Stimulated activated CD8-positive, alpha-beta memory T cell treated with anti-CD3 and anti-CD28 coated beads, Interleukin-4, amount 100 ng/mL, for 48 hours (primary cell): ENCODE results near the gene TSFM.
"Not testable (repeated sequence)": the region's sequence is repeated elsewhere in the genome, so short reads cannot be mapped to it uniquely, and the experiment has no call there.

Source experiments
- DNase-seq: peaks from one replicate; pipeline ENCODE4 v3.0.0-alpha.2; 2020

Gene TSFM

GRCh38 chr12:57765003-57765697 is 17.4 kb upstream of the TSFM start:
- peak; percentile 74 for DNase-seq

DNA sequence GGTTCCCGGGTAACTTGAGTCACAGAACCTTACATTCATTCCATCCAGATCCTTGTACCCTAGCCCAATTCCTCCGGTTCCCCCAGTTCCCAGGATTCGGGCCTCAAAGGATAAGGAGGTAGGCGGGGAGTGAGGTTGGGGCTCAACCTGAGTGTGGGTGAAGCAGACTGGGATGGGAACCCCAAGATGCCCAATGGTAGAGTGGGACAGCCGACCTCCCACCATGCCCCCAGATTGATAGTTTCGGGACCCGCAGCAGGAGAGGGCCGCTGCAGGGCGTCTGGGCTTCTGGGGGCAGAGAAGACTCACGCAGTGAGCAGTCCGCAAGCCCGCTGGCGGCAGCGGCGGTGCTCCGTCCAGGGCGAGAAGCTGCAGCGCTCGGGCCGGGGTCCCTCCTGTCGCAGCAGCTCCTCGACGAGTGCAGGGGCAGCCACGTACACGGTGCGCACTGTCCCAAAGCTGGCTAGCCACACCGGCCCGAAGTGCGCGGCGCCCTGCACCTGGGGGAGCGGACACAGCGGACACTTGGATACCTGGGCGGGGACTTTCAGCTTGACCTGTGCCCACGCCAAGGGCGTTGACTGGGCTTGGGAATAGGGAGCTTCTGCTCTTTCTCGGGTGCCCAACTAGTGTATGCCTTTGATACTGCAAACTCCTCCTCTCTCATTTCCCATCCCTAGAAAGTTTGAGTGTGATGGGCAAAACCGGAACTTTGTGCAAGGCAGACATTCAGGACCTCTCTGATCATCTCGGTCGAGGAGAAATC is 16.7 kb upstream of the TSFM start:
- DNase-seq, result no peak

GRCh38 chr12:57766464-57767304 is 15.9 kb upstream of the TSFM start, which contains the start of gene CYP27B1:
TSS of gene CYP27B1 (minus strand) at chr12:57767078. CDS start at chr12:57767041, 37 bp downstream.
- no peak for DNase-seq

DNA sequence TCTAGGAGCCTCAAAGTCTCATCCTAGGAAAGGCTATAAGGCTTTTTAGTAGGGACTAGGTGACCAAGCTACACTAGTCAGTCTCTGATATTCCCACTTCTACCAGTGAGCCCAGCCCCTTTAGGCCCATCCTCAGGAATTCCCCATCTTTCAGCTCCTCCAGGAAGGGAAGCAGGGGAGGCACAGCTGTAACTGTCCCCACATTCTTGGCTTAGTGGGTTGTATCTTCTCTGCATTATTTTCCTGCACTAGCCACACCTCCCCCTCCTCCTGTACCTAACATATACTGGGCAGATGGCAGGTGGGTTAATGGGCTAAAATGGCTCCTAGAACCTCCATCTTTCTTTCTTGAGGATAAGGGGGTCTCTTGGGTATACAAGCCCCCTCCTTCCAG is 15.3 kb upstream of the TSFM start:
- DNase-seq, result no peak

DNA sequence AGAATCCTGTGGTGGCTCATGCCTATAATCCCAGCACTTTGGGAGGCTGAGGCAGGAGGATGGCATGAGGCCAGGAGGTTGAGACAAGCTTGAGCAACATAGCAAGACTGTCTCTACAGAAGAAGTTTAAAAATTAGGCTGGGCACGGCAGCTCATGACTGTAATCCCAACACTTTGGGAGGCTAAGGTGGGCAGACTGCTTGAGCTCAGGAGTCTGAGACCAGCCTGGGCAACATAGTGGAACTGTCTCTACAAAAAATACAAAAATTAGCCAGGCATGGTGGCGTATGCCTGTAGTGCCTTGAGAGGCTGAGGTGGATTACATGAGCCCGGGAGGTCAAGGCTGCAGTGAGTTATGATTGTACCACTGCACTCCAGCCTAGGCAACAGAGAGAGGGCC is 14.7 kb upstream of the TSFM start:
- DNase-seq, result no peak

- DNase-seq, result no peak
Observed at GRCh38 chr12:57769594-57769993, 13.0 kb upstream of the TSFM start.

GRCh38 chr12:57770734-57771133 is 11.9 kb upstream of the TSFM start:
- no peak for DNase-seq

GRCh38 chr12:57771236-57771872 is 11.2 kb upstream of the TSFM start:
- DNase-seq, result peak; percentile 94

GRCh38 chr12:57771873-57772428 is 10.6 kb upstream of the TSFM start, which contains the start of gene METTL1:
TSS of gene METTL1 (minus strand) at chr12:57772105. CDS start at chr12:57772083, 22 bp downstream.
- peak; percentile 95 for DNase-seq

- DNase-seq, result no peak
Observed at GRCh38 chr12:57772429-57773322, 9.9 kb upstream of the TSFM start, which contains the start of gene EEF1AKMT3. TSS of gene EEF1AKMT3 (plus strand) at chr12:57772614. CDS start at chr12:57772725, 111 bp downstream.

DNA sequence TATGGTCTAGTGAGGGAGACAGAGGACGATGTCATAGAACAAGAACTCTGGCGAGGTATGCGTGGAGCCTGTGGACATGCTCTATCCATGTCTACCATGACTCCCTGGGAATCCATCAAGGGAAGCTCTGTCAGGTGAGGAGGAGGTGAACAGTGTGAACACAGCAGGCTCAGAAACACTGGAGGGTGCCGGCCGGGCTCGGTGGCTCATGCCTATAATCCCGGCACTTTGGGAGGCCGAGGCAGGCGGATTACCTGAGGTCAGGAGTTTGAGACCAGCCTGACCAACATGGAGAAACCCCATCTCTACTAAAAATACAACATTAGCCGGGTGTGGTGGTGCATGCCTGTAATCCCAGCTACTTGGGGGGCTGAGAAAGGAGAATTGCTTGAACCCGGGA is 8.0 kb upstream of the TSFM start:
- not testable (repeated sequence) for DNase-seq

- DNase-seq, result no peak
Observed at GRCh38 chr12:57775044-57775443, 7.5 kb upstream of the TSFM start.

DNA sequence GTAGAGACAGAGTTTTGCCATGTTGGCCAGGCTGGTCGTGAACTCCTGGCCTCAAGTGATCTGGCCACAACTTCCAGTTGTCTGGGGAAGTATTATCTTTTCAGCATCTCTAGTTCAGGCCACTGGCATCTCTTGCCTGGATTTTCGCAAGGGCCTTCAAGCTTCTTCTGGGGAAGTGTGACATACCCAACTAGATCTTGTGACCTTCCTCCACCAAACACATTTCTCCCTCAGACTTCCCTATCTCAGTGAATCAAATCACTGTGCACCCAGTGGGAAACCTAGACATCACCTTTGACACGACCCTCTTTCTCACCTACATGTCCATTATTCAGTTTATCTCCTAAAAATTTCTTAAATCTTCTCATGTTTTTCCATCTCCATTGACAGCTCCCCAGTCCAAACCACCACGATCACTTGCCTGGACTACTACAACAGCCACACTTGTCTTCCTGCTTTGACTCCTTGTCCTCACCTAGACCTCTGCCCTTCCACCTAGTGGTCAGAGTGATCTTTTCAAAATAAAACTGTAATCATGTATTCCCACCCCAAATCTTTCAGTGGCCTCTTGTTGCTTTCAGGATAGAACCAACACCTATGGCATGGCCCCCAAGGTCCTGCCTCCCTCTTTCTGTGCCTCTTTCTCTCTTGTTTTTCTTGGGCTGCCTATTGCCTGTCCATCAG is 6.9 kb upstream of the TSFM start:
- DNase-seq, result no peak

- no peak for DNase-seq
Observed at GRCh38 chr12:57776247-57776587, 6.4 kb upstream of the TSFM start.

GRCh38 chr12:57777367-57777766 is 5.2 kb upstream of the TSFM start:
- DNase-seq, result no peak

DNA sequence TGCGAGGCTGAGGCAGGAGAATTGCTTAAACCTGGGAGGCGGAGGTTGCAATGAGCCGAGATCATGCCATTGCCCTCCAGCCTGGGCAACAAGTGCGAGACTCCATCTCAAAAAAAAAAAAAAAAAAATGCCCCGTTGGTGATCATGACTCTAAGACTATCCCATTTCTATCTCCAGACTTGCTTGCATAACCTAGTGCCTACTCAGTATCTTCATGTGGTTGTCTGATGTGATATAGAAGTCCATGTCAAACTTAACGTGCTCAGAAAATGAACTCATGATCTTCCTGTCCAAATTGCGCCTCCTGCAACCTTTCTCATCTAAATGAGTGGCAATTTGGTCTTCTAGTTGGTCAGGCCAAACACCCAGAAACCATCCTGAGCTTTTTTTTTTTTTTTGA is 4.7 kb upstream of the TSFM start:
- no peak for DNase-seq

- DNase-seq, result no peak
Observed at GRCh38 chr12:57779736-57780135, 2.9 kb upstream of the TSFM start.

- DNase-seq, result no peak
Observed at GRCh38 chr12:57780284-57780897, 2.2 kb upstream of the TSFM start.

DNA sequence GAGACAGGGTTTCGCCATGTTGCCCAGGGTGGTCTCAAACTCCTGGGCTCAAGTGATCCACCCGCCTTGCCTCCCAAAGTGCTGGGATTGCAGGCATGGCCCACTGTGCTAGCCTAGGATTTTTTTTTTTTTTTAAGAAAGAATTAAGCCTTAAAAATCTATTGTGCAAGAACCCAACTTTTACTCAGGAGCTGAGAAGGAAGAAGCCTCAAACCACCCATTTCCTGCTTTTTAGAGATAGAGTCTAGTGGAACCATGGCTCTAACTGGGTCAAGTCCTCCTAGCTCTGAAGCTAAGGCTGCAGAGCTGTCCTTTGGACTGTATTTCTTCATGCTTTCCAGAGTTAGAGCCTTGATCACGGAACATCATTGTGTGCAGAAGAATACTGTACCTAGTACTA is 1.3 kb upstream of the TSFM start:
- DNase-seq, result no peak

DNA sequence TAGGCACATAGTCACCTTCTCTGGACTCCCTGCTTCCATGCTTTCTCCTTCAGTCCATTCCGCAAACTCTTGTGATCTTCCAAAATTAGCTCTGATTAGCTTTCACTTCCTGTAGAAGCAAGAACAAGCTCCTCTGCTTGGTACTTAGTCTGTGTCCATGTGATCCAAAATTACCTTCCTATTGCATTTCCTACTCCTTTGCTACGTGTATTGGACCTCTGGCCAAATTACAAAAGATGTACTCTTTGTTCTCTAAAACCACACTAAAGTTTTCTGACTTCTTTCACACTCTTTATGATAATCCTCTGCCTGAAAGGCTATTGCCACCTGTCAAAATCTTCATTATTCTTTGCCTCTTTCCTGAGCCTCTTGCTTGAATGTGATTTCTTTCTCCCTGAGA is 786 bp upstream of the TSFM start:
- DNase-seq, result no peak
